Hepatocyte (in vitro differentiated cells): ENCODE measurements around the gene UBE2E1. TPM values are rescaled to one million over a fixed set of nuclear protein-coding genes. Genes with fewer than 3 reads are reported as not detected.

ENCODE experiments used
- DNase-seq: peaks from one replicate; pipeline ENCODE4 v3.0.0-alpha.2; 2016; ENCODE audit warnings: low spot score
- H2AFZ ChIP-seq: fragments of 200-600 bp; sonication (generic); 2 replicates; pipeline ENCODE4 v1.6.0; 2016; ENCODE audit warnings: antibody characterized with exemption, mild to moderate bottlenecking
- H3K27ac ChIP-seq: fragments of 200-600 bp; sonication (generic); 2 replicates; pipeline ENCODE4 v1.5.1; 2016; ENCODE audit warnings: mild to moderate bottlenecking
- H3K27me3 ChIP-seq: fragments of 200-600 bp; sonication (generic); 2 replicates; pipeline ENCODE4 v1.6.1; 2016
- H3K36me3 ChIP-seq: fragments of 200-600 bp; sonication (generic); replicated peaks from 2 replicates; pipeline ENCODE4 v1.5.1; 2016; ENCODE audit warnings: low read depth; ENCODE audit not compliant: insufficient read depth
- H3K4me1 ChIP-seq: fragments of 200-600 bp; sonication (generic); 2 replicates; pipeline ENCODE4 v1.5.1; 2016; ENCODE audit warnings: mild to moderate bottlenecking, moderate library complexity; ENCODE audit not compliant: insufficient read depth
- H3K4me2 ChIP-seq: fragments of 200-600 bp; sonication (generic); 2 replicates; pipeline ENCODE4 v1.6.0; 2016
- H3K4me3 ChIP-seq: fragments of 200-600 bp; sonication (generic); 2 replicates; pipeline ENCODE4 v1.5.1; 2016; ENCODE audit warnings: mild to moderate bottlenecking
- H3K79me2 ChIP-seq: fragments of 200-600 bp; sonication (generic); 2 replicates; pipeline ENCODE4 v1.6.0; 2017; ENCODE audit warnings: mild to moderate bottlenecking
- H3K9me2 ChIP-seq: fragments of 200-600 bp; sonication (generic); replicated peaks from 2 replicates; pipeline ENCODE4 v1.6.0; 2017; ENCODE audit warnings: mild to moderate bottlenecking; ENCODE audit not compliant: insufficient read depth
- H3K9me3 ChIP-seq: fragments of 200-600 bp; sonication (generic); 2 replicates; pipeline ENCODE4 v1.5.1; 2016; ENCODE audit warnings: low read depth, mild to moderate bottlenecking
- H4K20me1 ChIP-seq: fragments of 200-600 bp; sonication (generic); 2 replicates; pipeline ENCODE4 v1.6.0; 2016; ENCODE audit warnings: mild to moderate bottlenecking; ENCODE audit not compliant: insufficient read depth, poor library complexity, severe bottlenecking
- CTCF ChIP-seq: fragments of 200-600 bp; sonication (generic); IDR thresholded peaks from 2 replicates; pipeline ENCODE4 v1.5.1; 2016; ENCODE audit warnings: antibody characterized with exemption, mild to moderate bottlenecking; ENCODE audit not compliant: poor library complexity
- EZH2 ChIP-seq: fragments of 200-600 bp; sonication (generic); IDR thresholded peaks from 2 replicates; pipeline ENCODE4 v1.6.1; 2016; ENCODE audit warnings: antibody characterized with exemption, mild to moderate bottlenecking, borderline replicate concordance
- EZH2phosphoT487 ChIP-seq: fragments of 200-600 bp; sonication (generic); IDR thresholded peaks from one replicate; pipeline ENCODE4 v1.6.1; 2018; ENCODE audit warnings: antibody characterized with exemption, mild to moderate bottlenecking, low read depth, moderate library complexity; ENCODE audit not compliant: unreplicated experiment, severe bottlenecking
- WGBS: methylation state at CpG from one replicate; pipeline ENCODE4 v1.1.6; 2016; ENCODE audit warnings: low lambda C conversion rate; ENCODE audit errors: missing lambda C conversion rate; 5-methylcytosine and 5-hydroxymethylcytosine counted together
- polyA plus RNA-seq: library from polyadenylated mRNA; unstranded; fragments of >200 nt; fragmentation: Nextera tagmentation; extraction: Ambion mirVana; gene quantifications from 2 replicates; pipeline ENCODE4 v1.2.1, GENCODE V29; 2016
- total RNA-seq: library from RNA; depleted of rRNA; stranded (reverse); fragments of >200 nt; gene quantifications from 2 replicates; pipeline ENCODE4 v1.2.3, GENCODE V29; 2014

Gene UBE2E1
- total and polyA plus RNA-seq, 2 experiments from 2014 or later = 20.8 to 179 TPM

- H3K4me1 ChIP-seq = peaks cover 7% of the 10 kb centered on the region
- no peak overlapping the region for H3K27ac ChIP-seq
- DNase-seq = no peak
- peaks cover 88% of the 10 kb centered on the region for H3K79me2 ChIP-seq
- TF ChIP-seq EZH2phosphoT487 (no peak), EZH2 (no peak), CTCF (no peak)
- H4K20me1 ChIP-seq = peaks cover 48% of the 10 kb centered on the region
- WGBS = 89% methylated on average over 1 of the region's 1 CpG
- H3K4me3 ChIP-seq = no peak overlapping the region
- H3K9me3 ChIP-seq = no peaks in the 10 kb centered on the region
- H3K9me2 ChIP-seq = no peaks in the 10 kb centered on the region
- H2AFZ ChIP-seq = no peak overlapping the region
- H3K4me2 ChIP-seq = no peak overlapping the region
- no peaks in the 10 kb centered on the region for H3K27me3 ChIP-seq
- no peaks in the 10 kb centered on the region for H3K36me3 ChIP-seq
Observed at GRCh38 chr3:23837691-23838090, 31.9 kb downstream of the UBE2E1 start.

GRCh38 chr3:23840521-23840920, 34.8 kb downstream of the UBE2E1 start:
- H3K4me2 ChIP-seq = peak overlapping the region; percentile 64
- H2AFZ ChIP-seq = no peak overlapping the region
- no peaks in the 10 kb centered on the region for H3K9me3 ChIP-seq
- peaks cover 92% of the 10 kb centered on the region for H3K79me2 ChIP-seq
- peak; percentile 19 for DNase-seq
- H4K20me1 ChIP-seq = peaks cover 47% of the 10 kb centered on the region
- no peaks in the 10 kb centered on the region for H3K9me2 ChIP-seq
- H3K36me3 ChIP-seq = no peaks in the 10 kb centered on the region
- H3K4me1 ChIP-seq = peaks cover 7% of the 10 kb centered on the region
- peak overlapping the region; percentile 15 for H3K27ac ChIP-seq
- no peaks in the 10 kb centered on the region for H3K27me3 ChIP-seq
- WGBS = 45% methylated on average over 5 of the region's 5 CpGs
- TF ChIP-seq EZH2phosphoT487 (no peak), EZH2 (no peak), CTCF (no peak)
- no peak overlapping the region for H3K4me3 ChIP-seq

- Histone ChIP-seq H3K79me2 (peaks cover 98% of the 10 kb centered on the region), H3K4me3 (no peak overlapping the region), H3K4me1 (peaks cover 7% of the 10 kb centered on the region), H3K27me3 (no peaks in the 10 kb centered on the region), H2AFZ (no peak overlapping the region), H3K9me2 (no peaks in the 10 kb centered on the region), H4K20me1 (peaks cover 52% of the 10 kb centered on the region), H3K9me3 (no peaks in the 10 kb centered on the region), H3K27ac (no peak overlapping the region), H3K36me3 (no peaks in the 10 kb centered on the region), H3K4me2 (no peak overlapping the region)
- no peak for DNase-seq
- 99% methylated on average over 3 of the region's 3 CpGs for WGBS
- TF ChIP-seq EZH2 = no peak
- TF ChIP-seq EZH2phosphoT487 = no peak
- no peak for TF ChIP-seq CTCF
Observed at GRCh38 chr3:23843869-23844268, 38.1 kb downstream of the UBE2E1 start.
